Skeletal muscle tissue (tissue), 4 donors: Measurements from ENCODE around the gene TBC1D21. TPM values are rescaled to one million over a fixed set of nuclear protein-coding genes. Genes with fewer than 3 reads are reported as not detected.
A peak's percentile ranks its signal among the peaks of the same experiment; 100 is the strongest.

Experiments used
- H3K27ac ChIP-seq: one replicate; pipeline ENCODE4 v1.7.0; 2013; ENCODE audit warnings: mild to moderate bottlenecking, low read depth, low read length, inconsistent platforms
- H3K27me3 ChIP-seq, 3 donors: one replicate each; pipeline ENCODE4 v1.7.0; 2013; ENCODE audit warnings: low read length in 3 of 3; ENCODE audit not compliant: control insufficient read depth in 3 of 3, insufficient read depth in 3 of 3
- H3K36me3 ChIP-seq, 3 donors: one replicate each; pipeline ENCODE4 v1.7.0; 2013; ENCODE audit warnings: low read length in 3 of 3; ENCODE audit not compliant: control insufficient read depth in 3 of 3, insufficient read depth in 3 of 3
- H3K4me1 ChIP-seq, 3 donors: one replicate each; pipeline ENCODE4 v1.7.0; 2013; ENCODE audit warnings: low read length in 3 of 3, mild to moderate bottlenecking in 3 of 3; ENCODE audit not compliant: control insufficient read depth in 3 of 3, insufficient read depth in 3 of 3
- H3K4me3 ChIP-seq, 3 donors: one replicate each; pipeline ENCODE4 v1.7.0; 2013; ENCODE audit warnings: low read length in 3 of 3
- H3K9ac ChIP-seq, 3 donors: one replicate each; pipeline ENCODE4 v1.7.0; 2013; ENCODE audit warnings: low read length in 3 of 3, mild to moderate bottlenecking in 3 of 3, moderate library complexity in 2 of 3, low read depth in 1 of 3
- H3K9me3 ChIP-seq, 3 donors: one replicate each; pipeline ENCODE4 v1.7.0; 2013; ENCODE audit warnings: low read length in 3 of 3; ENCODE audit not compliant: control insufficient read depth in 3 of 3
- total RNA-seq: library from RNA; depleted of rRNA; stranded (reverse); fragments of >200 nt; gene quantifications from one replicate; pipeline ENCODE4 v1.2.3, GENCODE V29; 2014
- donor health status: Osteomylitis.

Gene TBC1D21
- total RNA-seq, 1 donor from 2014 or later: not detected

DNA sequence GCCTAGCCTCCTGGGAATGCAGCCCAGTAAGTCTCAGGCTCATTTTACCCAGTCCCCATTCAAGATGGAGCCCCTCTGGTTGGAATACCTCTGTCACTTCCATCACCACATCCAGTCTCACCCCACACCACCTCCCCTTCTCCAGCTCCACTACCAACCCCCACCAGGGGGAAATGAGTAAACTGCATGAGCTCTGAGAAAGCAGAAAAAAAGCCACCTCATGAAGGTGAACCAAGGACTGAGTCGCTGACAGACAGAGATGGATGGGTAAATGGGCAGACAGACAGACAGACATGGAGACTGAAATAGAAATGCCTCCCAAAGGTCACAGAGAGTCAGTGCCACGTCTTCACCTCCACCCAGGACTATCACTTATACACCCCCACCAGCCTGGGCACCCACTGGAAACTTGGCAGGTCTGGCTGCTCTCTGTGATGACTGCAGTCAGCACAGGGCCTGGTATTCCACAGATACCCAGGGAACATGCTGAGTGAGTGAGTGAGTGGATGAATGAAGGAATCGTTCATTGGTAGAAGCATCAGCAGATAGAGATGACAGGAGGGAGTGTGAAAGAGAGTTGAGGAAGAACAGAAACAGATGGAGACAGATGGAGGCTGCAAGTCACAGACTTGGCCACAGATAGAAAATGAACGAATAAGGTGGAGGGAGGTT, 48.0 kb downstream of the TBC1D21 start:
- Histone ChIP-seq H3K36me3 (no peaks in the 10 kb centered on the region), H3K27me3 (no peaks in the 10 kb centered on the region), H3K27ac (no peak overlapping the region), H3K4me1 (peaks cover 39 to 51% (median 40%) of the 10 kb centered on the region in 3 donors), H3K9me3 (no peaks in the 10 kb centered on the region), H3K9ac (no peak overlapping the region), H3K4me3 (no peak overlapping the region)

DNA sequence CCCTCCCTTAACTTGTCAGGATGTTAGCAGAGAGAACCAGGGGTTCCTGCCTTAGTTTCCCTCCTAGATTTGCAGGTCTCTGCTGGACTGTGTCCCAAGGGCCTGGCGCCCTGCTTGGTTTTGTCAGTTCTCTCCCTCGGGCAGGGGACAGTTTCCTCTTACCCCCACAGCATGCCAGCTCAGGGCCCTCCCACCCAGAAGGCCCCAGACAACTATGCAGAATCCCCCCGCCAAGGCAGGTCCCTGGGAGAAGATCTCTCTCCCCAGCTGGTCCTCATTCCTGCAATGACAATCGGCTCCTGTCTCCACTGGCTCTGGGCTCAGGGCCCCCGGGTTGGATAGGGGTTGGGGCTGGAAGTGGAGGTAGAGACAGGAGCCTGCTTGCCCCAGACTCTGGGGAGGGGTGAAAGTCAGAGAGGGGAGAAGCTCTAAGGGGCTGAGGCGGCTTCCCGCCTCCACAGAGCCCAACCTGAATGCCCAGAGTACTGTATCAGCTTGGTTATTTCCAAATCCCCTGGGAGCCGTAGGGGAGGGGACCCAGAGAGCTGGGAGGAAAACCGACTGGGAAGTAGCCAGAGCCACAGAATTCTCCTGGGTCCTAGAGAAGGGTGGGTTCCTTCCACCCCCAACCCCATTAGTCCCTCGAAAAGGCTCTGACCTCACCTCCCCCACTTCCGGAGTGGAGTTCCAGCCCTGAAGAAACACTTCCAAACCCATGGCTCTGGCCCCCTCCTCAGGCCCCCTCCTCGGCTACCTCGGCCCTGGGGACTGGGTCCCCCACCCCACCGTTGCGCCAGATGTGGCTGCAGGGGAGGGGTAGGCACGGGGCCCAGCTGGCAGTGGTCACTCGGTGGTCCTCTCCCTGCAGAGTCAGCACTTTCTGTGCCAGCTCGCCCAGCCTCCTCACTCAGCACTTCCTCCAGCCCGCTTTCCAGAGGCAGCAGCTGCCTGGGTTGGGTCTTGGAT, 49.1 kb downstream of the TBC1D21 start:
- Histone ChIP-seq H3K36me3 (no peaks in the 10 kb centered on the region), H3K9me3 (no peaks in the 10 kb centered on the region), H3K9ac (peak overlapping the region in 1 of 3 donors; percentile 16), H3K27ac (peak overlapping the region; percentile 71), H3K4me3 (no peak overlapping the region), H3K4me1 (peaks cover 42 to 60% (median 43%) of the 10 kb centered on the region in 3 donors), H3K27me3 (no peaks in the 10 kb centered on the region)

DNA sequence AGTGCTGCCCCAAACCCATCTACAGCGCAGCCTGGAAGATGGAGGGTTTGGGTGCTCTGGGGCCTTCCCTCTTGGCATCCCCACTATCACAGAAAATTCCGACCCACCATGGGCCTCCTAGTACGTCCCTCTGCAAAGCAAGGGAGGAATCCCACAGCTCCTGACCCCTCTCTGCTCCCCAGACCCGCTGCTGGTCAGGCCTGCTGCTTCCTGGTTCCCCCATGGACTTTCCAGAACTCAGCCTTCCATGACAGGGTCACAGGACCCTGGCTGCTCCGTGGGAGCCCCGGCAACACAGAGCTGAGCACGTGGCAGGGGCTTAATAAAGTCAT, 49.8 kb downstream of the TBC1D21 start:
- Histone ChIP-seq H3K4me1 (peaks cover 43 to 63% (median 46%) of the 10 kb centered on the region in 3 donors), H3K27ac (peak overlapping the region; percentile 71), H3K4me3 (no peak overlapping the region)

GRCh38 chr15:73923488-73924164, 50.3 kb downstream of the TBC1D21 start:
- Histone ChIP-seq H3K9ac (peak overlapping the region in 2 of 3 donors; percentile 14 to 57), H3K27ac (peak overlapping the region; percentile 71), H3K36me3 (no peaks in the 10 kb centered on the region), H3K27me3 (peaks cover 0 to 5% (median 4%) of the 10 kb centered on the region in 3 donors), H3K9me3 (no peaks in the 10 kb centered on the region), H3K4me3 (no peak overlapping the region), H3K4me1 (peaks cover 45 to 65% (median 49%) of the 10 kb centered on the region in 3 donors)

More for the DNA sequence above, 49.8 kb downstream of the TBC1D21 start:
- no peaks in the 10 kb centered on the region for H3K9me3 ChIP-seq
- H3K27me3 ChIP-seq: peaks cover 0 to 3% (median 3%) of the 10 kb centered on the region in 3 donors
- H3K36me3 ChIP-seq: no peaks in the 10 kb centered on the region
- peak overlapping the region in 1 of 3 donors; percentile 57 for H3K9ac ChIP-seq

GRCh38 chr15:73924171-73924921, 51.0 kb downstream of the TBC1D21 start:
- peaks cover 51 to 71% (median 56%) of the 10 kb centered on the region in 3 donors for H3K4me1 ChIP-seq
- H3K9ac ChIP-seq: peak overlapping the region in 1 of 3 donors; percentile 50
- H3K9me3 ChIP-seq: no peaks in the 10 kb centered on the region
- peak overlapping the region; percentile 71 for H3K27ac ChIP-seq
- H3K4me3 ChIP-seq: no peak overlapping the region
- H3K27me3 ChIP-seq: peaks cover 6 to 9% (median 8%) of the 10 kb centered on the region in 3 donors
- no peaks in the 10 kb centered on the region for H3K36me3 ChIP-seq

- peak overlapping the region in 2 of 3 donors; percentile 72 to 84 for H3K9ac ChIP-seq
- H3K9me3 ChIP-seq: no peaks in the 10 kb centered on the region
- H3K4me3 ChIP-seq: peak overlapping the region; percentile 48 to 65 (median 49)
- peaks cover 8 to 16% (median 12%) of the 10 kb centered on the region in 3 donors for H3K27me3 ChIP-seq
- peaks cover 64 to 82% (median 64%) of the 10 kb centered on the region in 3 donors for H3K4me1 ChIP-seq
- peaks cover 0 to 2% (median 0%) of the 10 kb centered on the region in 3 donors for H3K36me3 ChIP-seq
- peak overlapping the region; percentile 85 for H3K27ac ChIP-seq
Measured at GRCh38 chr15:73925848-73926218, 52.5 kb downstream of the TBC1D21 start.

GRCh38 chr15:73926219-73927002, 53.0 kb downstream of the TBC1D21 start, which contains the start of gene LOXL1:
LOXL1 (plus strand) TSS chr15:73926462; CDS start chr15:73926784, 322 bp downstream.
- Histone ChIP-seq H3K9me3 (no peaks in the 10 kb centered on the region), H3K4me1 (peaks cover 65 to 78% (median 69%) of the 10 kb centered on the region in 3 donors), H3K4me3 (peak within 1 kb of the TSS; percentile 54 to 73 (median 65)), H3K27me3 (peaks cover 8 to 16% (median 12%) of the 10 kb centered on the region in 3 donors), H3K36me3 (peaks cover 0 to 2% (median 0%) of the 10 kb centered on the region in 3 donors), H3K9ac (peak within 1 kb of the TSS; percentile 43 to 84 (median 72)), H3K27ac (peak within 1 kb of the TSS; percentile 85)

- Histone ChIP-seq H3K4me1 (peaks cover 63 to 74% (median 68%) of the 10 kb centered on the region in 3 donors), H3K9me3 (no peaks in the 10 kb centered on the region), H3K36me3 (peaks cover 0 to 7% (median 0%) of the 10 kb centered on the region in 3 donors), H3K27ac (peak overlapping the region; percentile 85), H3K27me3 (peaks cover 8 to 16% (median 12%) of the 10 kb centered on the region in 3 donors), H3K9ac (peak overlapping the region in 2 of 3 donors; percentile 53 to 84), H3K4me3 (peak overlapping the region; percentile 51 to 73 (median 65))
Measured at GRCh38 chr15:73927003-73927475, 53.7 kb downstream of the TBC1D21 start.
